GM12892 (cell line): Measurements from ENCODE around the gene DCLK1.

Experiments used
- POLR2A ChIP-seq: IDR thresholded peaks from 2 replicates; pipeline ENCODE4 v1.6.1; 2011; ENCODE audit warnings: low read depth, low read length, control low read depth
- POLR2AphosphoS5 ChIP-seq: IDR thresholded peaks from 2 replicates; pipeline ENCODE4 v1.6.1; 2011; ENCODE audit warnings: low read depth, low read length, control low read depth
- TAF1 ChIP-seq: IDR thresholded peaks from 2 replicates; pipeline ENCODE4 v1.6.1; 2011; ENCODE audit warnings: low read depth, mild to moderate bottlenecking, control low read depth, low read length, borderline replicate concordance

DNA sequence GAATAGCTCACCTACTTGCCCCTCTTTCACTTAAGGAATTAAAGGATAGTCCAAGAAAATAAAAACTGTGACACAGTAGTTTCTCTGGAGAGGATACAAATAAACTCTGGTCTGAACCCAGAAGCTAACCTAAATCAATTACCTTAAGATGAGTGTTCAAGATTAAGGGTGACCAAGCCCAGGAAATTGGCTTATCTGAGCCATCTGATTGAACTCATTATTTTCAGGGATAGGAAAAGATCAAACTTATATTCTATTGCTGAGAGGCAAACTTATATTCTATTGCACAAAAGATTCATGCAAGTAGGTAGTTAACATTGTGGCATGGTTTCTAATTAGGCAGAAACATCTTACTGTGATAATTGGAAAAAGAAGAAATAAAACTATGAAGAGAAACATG is 175.1 kb downstream of the DCLK1 start:
- TF ChIP-seq POLR2A (no peak), POLR2AphosphoS5 (no peak), TAF1 (no peak)
